C4-2B (cell line): ENCODE data around the gene SLC48A1.

Experiments used
- ZFX ChIP-seq: fragments of 450-650 bp; IDR thresholded peaks from 2 replicates; pipeline ENCODE4 v1.6.1; 2017
- TF ChIP-seq, protein P1 (sequence below): fragments of 450-650 bp; conservative IDR thresholded peaks from 2 replicates; pipeline ENCODE4 v1.5.1; 2017; ENCODE audit warnings: mild to moderate bottlenecking

GRCh38 chr12:47819138-47819895, 46.3 kb downstream of the SLC48A1 start:
- TF ChIP-seq, protein P1, sequence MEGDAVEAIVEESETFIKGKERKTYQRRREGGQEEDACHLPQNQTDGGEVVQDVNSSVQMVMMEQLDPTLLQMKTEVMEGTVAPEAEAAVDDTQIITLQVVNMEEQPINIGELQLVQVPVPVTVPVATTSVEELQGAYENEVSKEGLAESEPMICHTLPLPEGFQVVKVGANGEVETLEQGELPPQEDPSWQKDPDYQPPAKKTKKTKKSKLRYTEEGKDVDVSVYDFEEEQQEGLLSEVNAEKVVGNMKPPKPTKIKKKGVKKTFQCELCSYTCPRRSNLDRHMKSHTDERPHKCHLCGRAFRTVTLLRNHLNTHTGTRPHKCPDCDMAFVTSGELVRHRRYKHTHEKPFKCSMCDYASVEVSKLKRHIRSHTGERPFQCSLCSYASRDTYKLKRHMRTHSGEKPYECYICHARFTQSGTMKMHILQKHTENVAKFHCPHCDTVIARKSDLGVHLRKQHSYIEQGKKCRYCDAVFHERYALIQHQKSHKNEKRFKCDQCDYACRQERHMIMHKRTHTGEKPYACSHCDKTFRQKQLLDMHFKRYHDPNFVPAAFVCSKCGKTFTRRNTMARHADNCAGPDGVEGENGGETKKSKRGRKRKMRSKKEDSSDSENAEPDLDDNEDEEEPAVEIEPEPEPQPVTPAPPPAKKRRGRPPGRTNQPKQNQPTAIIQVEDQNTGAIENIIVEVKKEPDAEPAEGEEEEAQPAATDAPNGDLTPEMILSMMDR: no peak; the same call in 1 of the 2 replicates
- TF ChIP-seq ZFX: peak; percentile 91
